HG02623 (cell line): ENCODE results near the gene IGSF6.
"Not testable (repeated sequence)": the region's sequence is repeated elsewhere in the genome, so short reads cannot be mapped to it uniquely, and the experiment has no call there.

ENCODE experiments used
- ATAC-seq: cut with Tn5 transposase; IDR thresholded peaks from one replicate; pipeline ENCODE4 v1.9.1; 2021; ENCODE audit warnings: moderate library complexity; ENCODE audit not compliant: unreplicated experiment

Gene IGSF6

DNA sequence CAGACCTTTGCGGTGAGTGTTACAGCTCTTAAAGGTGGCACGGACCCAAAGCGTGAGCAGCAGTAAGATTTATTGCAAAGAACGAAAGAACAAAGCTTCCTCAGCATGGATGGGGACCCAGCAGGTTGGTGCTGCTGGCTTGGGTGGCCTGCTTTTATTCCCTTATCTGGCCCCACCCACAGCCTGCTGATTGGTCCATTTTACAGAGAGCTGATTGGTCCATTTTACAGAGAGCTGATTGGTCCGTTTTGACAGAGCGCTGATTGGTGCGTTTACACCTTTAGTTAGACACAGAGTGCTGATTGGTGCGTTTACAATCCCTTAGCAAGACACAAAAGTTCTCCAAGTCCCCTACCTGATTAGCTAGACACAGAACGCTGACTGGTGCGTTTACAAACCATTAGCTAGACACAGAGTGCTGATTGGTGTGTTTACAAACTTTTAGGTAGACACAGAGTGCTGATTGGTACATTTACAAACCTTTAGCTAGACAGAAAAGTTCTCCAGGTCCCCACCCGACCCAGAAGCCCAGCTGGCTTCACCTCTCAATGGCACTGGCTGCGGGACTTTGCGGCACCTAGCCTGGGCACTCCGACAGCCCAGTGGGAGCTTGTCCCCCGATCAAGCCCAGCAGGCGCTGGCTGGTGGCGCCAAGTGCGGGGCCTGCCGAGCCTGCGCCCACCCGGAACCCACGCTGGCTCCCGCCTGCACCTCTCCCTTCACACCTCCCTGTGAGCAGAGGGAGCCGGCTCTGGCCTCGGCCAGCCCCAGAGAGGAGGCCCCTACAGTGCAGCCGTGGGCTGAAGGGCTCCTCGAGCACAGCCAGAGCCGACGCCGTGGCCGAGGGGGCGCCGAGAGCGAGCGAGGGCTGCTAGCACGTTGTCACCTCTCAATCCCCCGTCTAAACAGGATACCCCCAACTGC lies 22.5 kb downstream of the IGSF6 start:
- not testable (repeated sequence) for ATAC-seq

DNA sequence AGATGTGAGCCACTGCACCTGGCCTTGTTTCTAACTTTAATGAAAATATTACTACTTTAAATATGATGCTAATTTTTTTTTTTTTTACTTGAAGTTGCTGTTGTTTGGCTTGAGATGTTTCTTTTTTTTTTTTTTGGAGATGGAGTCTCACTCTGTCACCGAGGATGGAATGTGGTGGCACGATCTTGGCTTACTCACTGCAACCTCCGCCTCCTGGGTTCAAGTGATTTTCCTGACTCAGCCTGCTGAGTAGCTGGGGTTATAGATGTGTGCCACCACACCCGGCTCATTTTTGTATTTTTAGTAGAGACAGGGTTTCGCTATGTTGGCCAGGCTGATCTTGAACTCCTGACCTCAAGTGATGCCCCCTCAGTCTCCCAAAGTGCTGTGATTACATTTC lies 23.6 kb downstream of the IGSF6 start:
- no peak for ATAC-seq

DNA sequence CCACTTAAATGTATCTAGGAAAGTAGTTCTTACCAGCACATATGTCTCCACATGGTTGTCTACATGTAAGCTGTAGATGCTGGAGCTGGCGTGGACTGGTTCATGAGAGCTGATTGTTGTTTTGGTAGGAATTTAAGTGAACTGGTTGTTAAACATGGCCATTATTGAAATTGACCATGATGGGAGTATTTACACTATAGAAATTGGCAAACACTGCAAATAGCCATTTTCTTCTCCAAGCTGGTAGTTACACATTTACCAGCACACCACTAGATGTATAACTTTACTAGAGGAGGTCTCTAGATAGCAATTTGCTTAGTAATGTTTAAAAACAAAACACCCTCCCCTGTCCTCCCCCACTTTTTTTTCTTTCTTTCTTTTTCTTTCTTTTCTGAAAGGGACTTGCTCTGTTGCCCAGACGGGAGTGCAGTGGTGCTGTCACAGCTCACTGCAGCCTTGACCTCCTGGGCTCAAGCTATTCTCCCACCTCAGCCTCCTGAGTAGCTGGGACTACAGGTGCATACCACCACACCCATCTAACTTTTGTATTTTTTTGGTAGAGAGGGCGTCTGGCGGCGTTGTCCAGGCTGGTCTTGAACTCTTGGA lies 24.2 kb downstream of the IGSF6 start:
- no peak for ATAC-seq

DNA sequence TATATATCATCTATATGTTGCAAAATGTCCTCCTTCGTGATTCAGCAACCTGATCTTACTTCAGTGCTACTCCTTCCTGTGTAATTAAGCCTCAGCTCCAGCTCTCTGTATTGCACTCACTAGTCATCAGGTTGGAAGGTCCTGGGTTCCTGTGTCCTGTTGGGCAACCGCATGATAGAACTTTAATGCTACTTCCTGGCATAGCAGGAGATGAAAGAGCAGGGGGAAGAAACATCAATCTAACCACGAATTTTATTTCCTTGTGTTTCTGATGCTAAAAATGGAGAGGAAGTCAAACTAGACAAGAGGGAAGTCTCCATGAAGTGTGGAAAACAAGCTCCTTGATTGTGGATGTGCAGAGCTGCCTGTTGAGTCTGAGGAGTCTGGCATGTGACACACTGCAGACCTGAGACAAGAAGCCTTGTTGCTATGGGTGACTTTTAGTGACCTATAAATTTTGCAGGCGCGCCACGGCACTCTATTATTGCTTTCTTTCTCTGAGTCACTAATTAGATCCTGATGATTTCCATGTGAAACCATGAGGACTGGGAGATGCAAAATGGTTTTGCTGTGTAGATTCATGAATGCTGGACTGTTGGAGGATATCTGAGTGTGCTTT lies 25.6 kb downstream of the IGSF6 start:
- no peak for ATAC-seq

DNA sequence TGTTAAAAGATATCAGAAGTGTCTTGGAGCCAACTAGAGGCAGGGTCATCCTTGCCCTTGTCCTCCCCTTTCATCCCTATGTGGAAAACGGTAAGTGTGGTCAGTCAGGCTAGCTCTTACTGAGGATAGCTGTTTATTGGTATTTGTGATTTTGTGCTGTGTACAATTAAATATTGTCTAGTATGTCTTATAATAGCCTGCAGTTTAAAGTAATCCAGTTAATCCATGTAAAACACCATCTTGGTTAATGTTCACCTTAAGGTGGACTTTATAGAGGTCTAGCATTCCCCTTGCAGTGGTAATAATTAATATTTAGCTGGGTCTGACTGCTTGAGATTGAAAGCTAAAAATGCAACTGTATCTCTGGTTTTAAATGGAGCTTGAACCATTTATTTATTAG lies 27.4 kb downstream of the IGSF6 start:
- no peak for ATAC-seq

DNA sequence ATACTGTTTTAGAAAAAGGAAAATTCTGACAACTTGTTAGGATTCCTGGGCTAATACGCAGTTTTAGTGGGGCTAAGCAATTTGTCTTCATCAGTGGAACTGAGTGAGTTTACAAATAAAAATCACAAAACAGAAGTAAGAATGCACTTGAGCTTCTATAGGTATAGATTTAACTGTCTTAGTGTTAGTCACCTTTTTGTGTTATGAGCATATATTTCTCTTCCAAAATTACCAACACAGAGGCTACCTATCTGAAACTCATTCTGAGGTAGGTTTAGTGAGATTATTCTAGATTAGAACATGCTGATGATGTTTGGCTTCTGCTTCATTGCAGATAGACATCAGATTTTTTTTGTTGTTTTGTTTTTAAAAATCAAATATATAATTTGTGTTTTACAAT lies 29.9 kb downstream of the IGSF6 start:
- no peak for ATAC-seq

DNA sequence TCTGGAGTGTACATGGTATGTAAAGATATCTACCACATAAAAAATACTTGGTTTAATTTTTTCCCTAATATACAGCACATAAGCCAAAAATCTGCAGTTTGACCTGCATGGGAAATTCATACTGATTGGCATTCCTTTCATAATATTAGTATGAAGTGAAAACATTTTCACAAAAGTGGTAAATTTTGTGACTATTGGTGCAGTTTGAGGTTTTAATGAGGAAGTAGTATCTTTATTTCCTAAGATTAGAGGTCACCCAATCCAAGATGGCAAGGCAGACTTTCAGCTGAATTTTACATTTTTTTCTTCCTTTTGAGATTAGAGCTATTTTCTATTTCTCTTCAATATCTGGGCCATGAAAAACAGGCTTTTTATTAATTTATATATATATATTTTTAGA lies 31.8 kb downstream of the IGSF6 start:
- no peak for ATAC-seq

DNA sequence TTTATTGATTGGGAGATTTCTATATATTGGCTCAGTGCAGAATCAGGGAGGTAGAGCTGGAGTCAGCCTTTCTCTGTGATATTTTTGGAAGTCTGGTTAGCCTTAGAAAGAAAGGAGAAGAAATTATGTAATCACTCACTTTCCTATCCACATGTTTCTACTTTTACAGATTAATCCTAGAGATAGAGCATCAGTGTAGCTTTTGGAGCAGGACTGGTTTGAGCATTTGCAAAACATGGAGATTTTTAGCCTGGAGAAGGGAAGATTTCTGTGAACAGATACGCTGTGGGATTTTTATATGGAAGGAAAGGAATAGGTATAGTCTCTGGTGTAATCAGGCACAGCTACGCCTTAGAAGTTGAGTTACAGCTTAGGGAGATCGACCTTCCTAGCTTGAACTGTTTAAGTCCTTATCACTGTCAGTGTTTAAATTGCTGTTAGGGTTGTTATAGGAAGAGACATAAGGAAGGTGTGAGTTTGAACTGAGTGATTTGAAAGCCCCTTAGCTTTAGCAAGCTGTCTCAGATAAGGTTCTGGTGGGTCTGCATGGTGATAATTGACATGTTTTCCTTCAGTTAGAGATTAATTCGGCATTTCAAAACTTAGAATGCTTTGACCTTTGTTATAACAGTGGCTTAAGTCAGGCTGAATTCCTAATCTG lies 32.5 kb downstream of the IGSF6 start:
- no peak for ATAC-seq

DNA sequence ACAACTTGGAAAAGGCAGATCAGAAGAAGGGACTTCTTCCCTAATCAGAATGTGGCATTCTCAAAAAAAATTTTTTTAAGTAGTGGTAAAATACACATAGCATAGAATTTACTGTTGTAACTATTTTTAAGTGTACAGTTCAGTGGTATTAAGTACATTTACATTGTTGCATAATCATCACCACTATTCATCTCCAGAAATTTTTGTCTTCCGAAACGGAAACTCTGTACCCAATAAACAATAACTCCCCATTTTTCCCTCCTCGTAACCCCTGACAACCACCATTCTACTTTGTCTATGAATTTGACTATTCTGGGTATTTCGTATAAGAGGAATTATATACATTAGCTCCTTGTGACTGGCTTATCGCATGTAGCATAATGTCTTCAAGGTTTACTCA lies 34.1 kb downstream of the IGSF6 start:
- ATAC-seq, result no peak

DNA sequence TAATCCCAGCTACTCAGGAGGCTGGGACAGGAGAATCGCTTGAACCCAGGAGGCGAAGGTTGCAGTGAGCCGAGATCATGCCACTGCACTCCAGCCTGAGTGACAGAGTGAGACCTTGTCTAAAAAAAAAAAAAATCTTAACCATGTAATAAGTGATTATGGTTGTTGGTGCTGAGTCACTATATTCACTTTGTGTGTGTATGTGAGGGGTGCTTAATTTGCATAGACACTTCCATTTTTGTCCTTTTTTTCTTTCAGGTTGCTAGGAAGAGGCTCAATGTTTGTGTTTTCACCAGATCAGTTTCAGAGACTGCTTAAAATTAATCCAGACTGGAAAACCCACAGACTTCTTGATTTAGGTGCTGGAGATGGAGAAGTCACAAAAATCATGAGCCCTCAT lies 34.8 kb downstream of the IGSF6 start:
- no peak for ATAC-seq

DNA sequence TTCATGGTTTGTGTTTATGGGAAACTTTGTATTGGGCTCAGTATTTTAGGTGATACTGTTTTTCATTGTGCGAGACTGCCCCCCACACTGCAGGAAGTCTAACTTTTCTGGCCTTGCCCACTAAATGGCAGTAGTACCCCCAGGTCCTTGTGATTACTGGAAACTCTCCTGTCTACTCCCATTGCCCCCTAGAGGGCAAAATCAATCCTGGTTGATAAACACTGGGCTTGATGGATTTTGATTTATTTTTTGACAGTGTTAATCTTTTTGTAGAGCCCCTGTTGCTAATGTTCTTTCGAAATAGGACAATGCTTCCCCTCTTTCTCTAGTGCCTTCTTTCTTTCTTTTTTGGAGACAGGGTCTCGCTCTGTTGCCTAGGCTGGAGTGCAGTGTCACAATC lies 37.5 kb downstream of the IGSF6 start:
- no peak for ATAC-seq

DNA sequence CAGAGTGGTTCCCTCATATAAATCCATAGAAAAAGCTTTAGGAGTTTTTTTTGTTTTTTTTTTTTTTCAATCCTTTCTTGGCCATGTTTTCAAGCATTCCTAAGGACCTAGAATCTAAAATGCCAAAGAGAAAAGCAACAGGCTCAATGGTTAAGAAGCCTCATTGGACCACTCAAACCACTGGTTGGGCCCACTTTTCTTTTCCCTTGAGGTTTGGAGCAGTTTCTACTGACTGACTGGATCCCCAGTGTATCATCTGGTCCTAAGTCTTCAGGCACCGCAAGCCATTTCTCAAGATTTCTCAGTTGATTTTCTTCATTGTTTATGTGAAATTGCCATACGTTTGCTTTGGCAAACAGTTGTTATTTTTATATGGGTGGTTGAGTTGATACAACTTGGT lies 38.6 kb downstream of the IGSF6 start:
- ATAC-seq, result no peak

DNA sequence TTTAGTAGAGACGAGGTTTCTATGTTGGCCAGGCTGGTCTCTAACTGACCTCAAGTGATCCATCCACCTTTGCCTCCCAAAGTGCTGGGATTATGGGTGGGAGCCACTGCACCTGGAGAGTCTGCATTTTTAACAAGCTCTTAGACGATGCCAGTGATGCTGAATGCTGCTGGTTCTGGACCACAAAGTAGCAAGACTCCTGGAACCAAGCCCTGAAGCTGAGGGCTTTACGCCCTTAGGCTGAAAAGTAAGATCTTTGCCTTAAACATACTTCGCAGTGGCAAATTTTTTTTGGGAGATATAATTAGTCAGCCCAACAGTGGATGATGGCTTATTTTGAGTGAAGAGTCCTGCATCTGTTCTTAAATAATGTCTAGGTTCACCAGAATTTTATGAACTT lies 39.0 kb downstream of the IGSF6 start:
- ATAC-seq, result no peak

DNA sequence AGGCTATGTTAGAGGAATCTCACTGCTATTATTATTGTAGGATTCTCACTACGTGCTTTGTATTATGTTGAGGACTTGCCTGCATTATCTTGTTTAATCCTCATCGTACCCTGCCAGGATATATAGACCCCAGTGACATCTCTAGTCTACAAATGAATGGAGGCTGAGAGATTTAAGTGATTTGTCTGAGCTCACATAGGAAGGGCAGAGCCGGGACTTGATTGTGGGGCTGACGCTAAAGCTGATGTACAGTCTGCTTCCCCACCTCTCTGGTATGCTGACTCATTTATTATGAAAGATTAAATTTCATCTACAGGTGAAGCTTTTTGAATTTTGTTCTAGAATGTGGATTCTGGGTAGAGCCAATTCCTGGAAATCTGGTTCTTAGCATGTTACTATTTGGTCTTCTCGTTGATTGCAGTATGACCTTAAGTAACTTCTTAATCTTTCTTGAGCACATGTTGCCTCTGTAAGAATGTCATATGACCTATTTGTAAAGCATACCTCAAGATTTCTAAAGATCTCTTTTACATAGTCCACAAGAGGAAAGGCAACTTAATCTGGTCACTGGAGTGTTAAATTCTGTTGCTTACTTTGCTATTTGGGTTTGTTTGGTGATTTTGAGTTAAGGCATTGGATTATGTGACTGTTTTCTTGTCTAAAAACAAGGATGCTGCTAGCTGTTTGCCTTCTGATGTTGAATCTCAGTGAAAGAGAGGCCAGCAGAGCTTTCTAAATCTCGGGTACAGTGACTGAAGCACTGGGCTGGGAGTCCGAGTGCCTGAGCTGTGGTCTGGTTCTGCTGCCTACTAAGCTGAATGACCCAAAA lies 40.6 kb downstream of the IGSF6 start:
- ATAC-seq, result no peak

DNA sequence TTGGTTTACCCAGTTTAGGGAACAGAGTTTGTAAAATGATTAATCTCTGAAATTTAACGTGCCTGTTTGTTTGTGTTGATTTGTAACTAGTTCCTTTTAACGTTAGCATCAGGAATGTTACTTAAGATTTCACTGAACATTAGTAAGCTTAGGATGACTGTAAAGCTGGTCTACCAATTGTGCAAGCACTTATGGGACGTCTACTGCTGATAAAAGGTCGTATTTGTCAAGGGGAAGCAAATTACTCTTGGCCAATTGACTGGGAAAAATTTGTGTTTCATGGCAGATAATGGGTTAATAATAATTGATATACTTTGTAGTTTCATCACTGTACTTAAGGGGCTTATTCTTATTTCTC lies 41.2 kb downstream of the IGSF6 start:
- ATAC-seq, result no peak

DNA sequence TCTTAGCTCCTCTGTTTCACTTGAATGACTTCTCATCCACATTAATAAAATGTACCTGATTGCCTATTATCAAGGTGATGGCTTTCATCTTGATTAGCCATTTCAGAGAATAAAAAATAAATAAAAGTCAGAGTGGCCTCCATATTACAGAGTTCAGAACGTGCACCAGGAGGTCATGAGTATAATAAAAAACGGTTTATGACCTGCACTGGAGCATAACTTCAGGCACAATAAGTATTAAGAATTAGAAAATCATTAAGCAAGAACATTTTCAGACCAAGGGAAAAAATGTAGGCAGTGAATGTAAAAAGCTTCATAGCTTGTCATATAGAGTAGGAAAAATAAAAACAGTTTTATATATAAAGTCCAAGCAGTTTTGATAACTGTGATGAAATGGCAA lies 41.6 kb downstream of the IGSF6 start:
- no peak for ATAC-seq

DNA sequence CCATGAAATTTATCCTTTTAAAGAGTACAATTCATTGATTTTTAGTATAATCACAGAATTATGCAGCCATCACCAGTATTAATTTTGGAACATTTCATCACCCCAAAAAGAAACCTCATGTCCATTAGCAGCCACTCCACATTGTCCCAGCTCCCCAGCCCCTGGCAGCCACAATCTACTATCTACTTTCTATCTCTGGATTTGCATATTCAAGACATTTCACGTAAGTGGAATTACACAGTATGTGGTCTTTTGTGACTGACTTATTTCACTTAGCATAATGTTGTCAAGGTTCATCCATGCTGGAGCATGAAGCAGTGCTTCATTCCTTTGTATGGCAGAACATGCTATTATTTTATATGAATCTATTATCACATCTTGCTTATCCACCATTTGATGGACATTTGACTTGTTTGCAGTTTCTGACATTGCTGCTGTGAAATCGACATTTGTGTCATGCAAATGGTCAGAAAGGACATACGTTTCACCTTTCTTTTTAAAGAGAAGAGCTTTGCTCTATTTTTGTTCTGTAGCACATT lies 42.3 kb downstream of the IGSF6 start:
- no peak for ATAC-seq

DNA sequence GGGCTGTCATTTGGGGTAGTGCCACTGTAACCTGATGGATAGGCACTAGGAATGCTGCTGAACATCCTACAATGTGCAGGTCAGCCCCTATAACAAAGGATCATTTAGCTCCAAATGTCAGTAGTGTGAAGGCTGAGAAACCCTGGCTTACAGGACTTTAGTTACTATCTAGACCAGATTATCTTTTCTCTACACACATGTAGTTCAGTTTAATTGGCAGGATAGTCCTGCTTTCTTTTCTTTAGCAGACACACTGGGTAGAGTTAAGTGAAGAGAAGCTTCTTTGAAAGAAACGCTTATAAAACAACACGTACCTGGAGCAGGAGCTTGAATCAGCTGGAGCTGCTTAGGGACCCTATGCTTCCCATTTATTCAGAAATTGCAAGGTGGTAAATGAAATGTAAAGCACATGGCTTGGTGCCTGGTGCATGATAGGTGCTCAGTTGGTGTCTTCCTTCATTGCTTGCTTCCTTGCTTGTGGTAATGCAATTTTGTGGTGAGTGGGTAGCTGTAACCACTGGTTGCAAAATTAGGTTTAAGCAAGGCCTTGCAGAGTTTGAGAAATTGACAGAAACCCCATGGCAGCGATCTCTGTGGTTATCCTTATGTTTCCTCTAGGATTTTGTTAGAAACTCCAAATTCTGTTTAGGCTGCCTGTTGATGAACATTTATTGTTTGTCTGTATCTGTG lies 43.6 kb downstream of the IGSF6 start:
- ATAC-seq, result no peak

DNA sequence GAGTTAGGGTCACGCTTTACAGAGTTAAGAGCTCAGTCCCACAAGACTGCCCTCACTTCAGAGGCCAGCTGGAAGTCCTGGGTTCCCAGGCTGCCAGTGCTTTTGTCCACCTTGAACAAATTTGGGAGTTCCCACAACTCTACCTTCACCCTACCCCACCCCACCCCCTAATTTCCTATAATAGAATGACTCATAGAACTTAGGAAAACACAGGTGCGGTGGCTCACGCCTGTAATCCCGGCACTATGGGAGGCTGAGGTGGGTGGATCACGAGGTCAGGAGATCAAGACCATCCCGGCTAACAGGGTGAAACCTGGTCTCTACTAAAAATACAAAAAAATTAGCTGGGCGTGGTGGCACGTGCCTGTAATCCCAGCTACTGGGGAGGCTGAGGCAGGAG lies 46.6 kb downstream of the IGSF6 start:
- not testable (repeated sequence) for ATAC-seq

DNA sequence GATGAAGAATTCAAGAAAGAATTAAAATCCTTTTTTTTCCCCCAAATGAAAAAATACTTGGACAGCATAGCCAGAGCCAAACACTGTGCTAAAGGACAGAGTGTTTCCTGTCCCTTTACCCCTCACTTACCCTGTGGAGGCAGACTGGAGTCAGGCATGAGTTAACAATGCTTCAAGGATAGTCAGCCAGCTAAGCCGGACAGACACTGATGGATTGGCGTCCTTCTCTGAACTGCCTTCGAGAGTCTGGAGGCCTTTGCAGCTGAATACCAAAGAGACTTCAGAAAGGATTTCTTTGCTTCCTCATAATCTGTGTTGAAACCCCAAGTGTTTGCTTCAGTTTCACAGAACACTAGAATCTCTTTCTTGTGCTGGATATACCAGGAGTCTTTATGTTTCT lies 48.5 kb downstream of the IGSF6 start:
- no peak for ATAC-seq
